GM19397 (cell line): Measurements from ENCODE around the gene MZB1.
A peak's percentile ranks its signal among the peaks of the same experiment; 100 is the strongest.
"Not testable (repeated sequence)": the region's sequence is repeated elsewhere in the genome, so short reads cannot be mapped to it uniquely, and the experiment has no call there.

Source experiments
- ATAC-seq: cut with Tn5 transposase; IDR thresholded peaks from one replicate; pipeline ENCODE4 v1.9.1; 2021; ENCODE audit warnings: mild to moderate bottlenecking, moderate library complexity; ENCODE audit not compliant: unreplicated experiment

MZB1 gene

GRCh38 chr5:139378101-139378825 is 11.4 kb downstream of the MZB1 start:
- ATAC-seq = no peak

DNA sequence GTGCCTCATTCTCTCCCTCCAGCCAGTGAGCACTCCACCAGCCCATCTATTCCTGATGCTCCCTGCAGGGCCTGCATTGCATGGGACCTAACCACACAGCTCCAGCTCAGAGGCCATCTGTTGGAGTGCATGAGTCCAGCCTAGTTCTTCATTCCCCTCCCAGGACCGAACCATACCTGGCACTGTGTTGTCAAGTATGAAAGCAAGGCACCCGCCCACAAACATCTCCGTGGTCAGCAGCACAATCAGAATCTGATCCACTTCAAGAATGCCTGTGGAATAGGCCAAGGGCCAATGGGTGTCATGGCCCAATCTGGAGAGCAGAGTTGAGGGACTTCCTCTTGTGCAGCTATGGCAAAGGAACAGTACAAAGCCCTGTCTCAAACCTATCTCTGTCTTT is 12.5 kb downstream of the MZB1 start:
- ATAC-seq = no peak

DNA sequence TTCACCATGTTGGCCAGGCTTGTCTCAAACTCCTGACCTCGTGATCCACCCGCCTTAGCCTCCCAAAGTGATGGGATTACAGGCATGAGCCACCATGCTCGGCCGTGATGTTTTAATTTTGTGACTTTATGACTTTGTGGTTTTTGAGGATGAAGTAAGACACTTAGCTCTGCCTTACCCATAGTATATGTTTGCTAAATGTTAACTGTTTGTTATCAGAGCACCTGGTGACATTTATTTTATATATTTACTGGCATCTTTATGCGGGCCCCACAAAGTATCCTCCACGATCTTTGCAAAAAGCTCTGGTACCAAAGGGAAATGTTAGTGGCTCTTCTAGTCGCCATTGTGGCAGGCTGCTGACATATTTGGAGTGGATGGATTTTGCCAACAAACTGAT is 13.3 kb downstream of the MZB1 start:
- ATAC-seq = no peak

GRCh38 chr5:139374909-139375308 is 14.8 kb downstream of the MZB1 start:
- ATAC-seq = no peak

- no peak for ATAC-seq
Observed at GRCh38 chr5:139371482-139372435, 18.0 kb downstream of the MZB1 start.

DNA sequence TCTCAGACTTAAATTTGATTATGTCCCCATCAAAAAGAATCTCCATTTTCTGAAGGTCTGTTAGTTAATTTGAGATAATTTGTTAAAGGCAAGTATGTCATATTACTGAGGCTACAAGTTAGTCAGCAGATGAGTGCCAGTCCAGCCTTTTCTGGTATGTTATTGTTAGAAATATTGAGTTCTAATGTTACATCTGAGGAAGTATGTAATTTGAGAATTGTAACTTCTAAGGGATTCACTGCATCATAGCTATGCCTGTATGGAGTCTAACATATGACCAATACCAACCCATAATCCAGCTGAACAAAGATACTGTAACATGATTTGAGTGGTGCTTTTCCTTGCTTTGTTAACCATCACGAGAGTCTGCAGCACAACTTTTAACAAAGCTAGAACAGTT is 20.5 kb downstream of the MZB1 start:
- no peak for ATAC-seq

DNA sequence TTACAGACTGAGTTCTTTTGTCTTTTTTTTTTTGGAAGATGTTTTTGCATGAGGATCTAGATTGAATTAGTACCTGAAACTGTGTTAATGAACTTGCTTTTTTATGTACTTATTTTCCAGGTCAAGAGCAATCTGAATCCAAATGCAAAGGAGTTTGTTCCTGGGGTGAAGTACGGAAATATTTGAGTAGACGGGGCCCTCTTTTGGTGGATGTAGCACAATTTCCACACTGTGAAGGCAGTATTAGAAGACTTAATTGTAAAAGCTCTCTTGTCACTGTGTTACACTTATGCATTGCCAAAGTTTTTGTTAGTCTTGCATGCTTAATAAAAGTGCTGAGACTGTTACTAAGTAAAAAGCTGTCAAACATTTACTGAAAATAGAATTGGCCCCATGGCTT is 21.1 kb downstream of the MZB1 start:
- no peak for ATAC-seq

DNA sequence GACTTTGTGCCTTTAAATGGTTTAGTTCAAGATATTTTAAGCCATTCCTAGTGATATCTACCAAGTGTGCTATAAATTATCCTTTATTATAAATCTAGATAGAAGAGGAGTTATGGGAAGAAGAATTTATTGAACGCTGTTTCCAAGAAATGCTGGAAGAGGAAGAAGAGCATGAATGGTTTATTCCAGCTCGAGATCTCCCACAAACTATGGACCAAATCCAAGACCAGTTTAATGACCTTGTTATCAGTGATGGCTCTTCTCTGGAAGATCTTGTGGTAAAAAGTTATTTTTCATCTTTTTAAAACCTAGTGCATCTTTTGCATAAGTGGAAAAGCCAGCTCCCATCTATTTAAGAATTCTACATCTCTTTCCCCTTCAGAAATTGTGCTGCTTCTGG is 25.2 kb downstream of the MZB1 start:
- no peak for ATAC-seq

- ATAC-seq = no peak
Observed at GRCh38 chr5:139363937-139364336, 25.8 kb downstream of the MZB1 start.

DNA sequence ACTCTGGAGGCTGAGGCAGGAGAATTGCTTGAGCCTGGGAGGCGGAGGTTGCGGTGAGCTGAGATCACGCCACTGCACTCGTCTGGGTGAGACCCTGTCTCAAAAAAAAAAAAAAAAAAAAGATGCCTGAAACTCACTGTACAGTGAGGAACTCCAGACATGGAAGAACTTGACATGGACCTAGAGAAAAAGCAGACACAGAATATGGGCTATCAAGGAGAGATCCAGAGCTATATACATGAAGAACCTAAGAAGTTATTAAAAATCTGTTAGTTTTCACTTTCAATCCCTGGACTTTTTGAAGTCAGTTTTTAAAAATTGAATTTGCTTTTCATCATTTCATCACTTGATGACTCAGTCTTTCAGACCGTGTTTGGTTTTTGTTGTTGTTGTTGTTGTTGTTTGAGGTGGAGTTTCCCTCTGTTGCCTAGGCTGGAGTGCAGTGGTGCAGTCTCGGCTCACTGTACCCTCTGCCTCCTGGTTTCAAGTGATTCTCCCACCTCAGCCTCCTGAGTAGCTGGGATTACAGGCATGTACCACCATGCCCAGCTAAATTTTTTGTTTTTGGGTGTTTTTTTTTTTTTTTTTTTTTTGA is 27.8 kb downstream of the MZB1 start:
- ATAC-seq = no peak

GRCh38 chr5:139360384-139360783 is 29.3 kb downstream of the MZB1 start:
- no peak for ATAC-seq

DNA sequence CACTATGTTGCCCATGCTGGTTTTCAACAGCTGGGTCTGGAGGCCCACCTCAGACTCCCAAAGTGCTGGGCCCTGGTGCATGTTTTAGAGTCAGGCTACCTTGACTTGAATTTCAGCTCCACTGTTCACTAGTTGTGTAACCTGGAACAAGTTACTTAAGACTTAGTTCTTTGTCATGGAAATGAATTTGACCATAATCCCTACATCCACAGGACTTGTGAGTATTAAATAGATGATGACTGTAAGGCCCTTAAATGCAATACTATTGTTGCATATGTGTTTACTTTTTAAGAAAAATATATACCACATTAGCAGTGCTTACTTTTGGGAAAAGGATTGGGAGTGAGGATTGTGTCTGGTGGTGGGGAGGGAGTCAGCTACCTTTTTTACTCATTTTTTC is 31.6 kb downstream of the MZB1 start:
- no peak for ATAC-seq

- not testable (repeated sequence) for ATAC-seq
Observed at GRCh38 chr5:139355900-139356299, 33.8 kb downstream of the MZB1 start.

- ATAC-seq = no peak
Observed at GRCh38 chr5:139354186-139354585, 35.5 kb downstream of the MZB1 start.

DNA sequence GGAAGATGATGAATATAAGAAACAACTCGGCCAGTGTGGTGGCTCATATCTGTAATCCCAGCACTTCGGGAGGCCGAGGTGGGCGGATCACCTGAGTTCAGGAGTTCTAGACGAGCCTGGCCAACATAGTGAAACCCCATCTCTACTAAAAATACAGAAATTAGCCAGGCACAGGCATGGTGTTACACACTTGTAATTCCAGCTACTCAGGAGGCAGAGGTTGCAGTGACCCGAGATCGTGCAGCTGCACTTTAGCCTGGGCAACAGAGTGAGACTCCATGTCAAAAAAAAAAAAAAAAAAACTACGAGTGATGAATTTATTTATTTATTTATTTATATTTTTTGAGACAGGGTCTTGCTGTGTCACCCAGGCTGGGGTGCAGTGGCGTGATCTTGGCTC is 41.9 kb downstream of the MZB1 start:
- not testable (repeated sequence) for ATAC-seq

GRCh38 chr5:139345442-139345841 is 44.3 kb downstream of the MZB1 start:
- not testable (repeated sequence) for ATAC-seq

DNA sequence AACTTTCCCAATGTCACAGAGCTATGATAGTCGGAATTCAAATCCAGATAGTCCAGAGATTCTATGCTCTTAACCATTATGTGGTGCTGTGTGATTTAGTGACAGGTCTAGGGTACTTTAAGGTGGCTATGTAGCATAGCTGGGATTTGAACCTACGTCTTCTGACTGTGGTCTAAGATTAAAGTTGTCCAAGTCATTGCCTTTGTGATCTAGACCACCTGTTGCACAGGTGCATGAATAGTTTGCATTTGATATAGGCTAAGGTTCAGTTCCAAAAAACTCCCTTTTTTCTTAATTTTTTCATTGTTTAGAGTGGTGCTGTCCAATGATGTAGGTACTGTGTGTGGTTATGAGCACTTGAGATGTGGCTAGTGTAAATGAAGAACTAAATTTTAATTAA is 45.5 kb downstream of the MZB1 start:
- no peak for ATAC-seq

DNA sequence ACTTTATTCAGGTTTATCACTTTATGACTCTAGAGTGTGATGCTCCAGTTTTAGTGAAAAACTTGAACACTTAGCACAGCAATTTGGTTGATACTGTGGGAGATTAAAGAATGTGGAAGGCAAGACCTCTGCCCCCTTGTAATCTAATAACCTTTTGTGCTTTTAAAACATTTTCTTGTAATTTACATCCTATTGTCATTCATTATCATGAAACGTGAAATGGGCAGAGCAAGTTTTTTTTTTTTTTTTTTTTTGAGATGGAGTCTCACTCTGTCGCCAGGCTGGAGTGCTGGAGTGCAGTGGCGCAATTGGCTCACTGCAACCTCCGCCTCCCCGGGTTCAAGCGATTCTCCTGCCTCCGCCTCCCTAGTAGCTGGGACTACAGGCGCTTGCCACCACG is 46.2 kb downstream of the MZB1 start:
- no peak for ATAC-seq

GRCh38 chr5:139342423-139342723 is 47.3 kb downstream of the MZB1 start:
- ATAC-seq = peak; percentile 51

- ATAC-seq = peak; percentile 92
Observed at GRCh38 chr5:139341689-139342422, 47.9 kb downstream of the MZB1 start, which contains the start of gene PAIP2. Gene PAIP2 (plus strand): TSS chr5:139341854. CDS start chr5:139363785, 21,931 bp downstream.

DNA sequence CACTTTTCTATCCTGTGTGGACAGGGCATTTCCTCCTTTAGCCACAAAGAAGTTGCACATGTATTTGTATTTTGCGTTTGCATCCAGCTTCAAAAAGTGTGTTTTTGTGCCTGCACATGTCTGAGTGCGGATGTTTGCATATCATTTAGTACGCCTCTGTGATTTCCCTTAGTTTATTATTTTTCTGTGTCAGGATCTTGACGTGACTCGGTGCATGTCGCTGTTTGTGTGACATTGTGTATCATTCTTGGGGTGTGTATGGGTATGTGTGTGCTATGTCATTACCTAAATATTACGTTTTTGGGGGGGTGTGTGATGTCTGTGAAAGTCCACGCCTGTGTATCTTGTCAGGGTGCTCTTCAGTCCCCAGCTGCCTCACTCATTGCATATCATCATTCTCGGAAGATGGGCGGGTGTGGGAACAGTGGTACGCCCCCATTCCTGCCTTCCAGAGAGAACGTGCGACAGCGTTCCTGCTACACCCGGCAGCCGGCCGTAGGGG is 48.5 kb downstream of the MZB1 start:
- no peak for ATAC-seq
